HG03175 (cell line): ENCODE results near the gene SERPINI2.

Experiments used
- ATAC-seq: cut with Tn5 transposase; IDR thresholded peaks from one replicate; pipeline ENCODE4 v1.9.1; 2021; ENCODE audit warnings: mild to moderate bottlenecking, moderate library complexity; ENCODE audit not compliant: unreplicated experiment

SERPINI2 gene, protein sequence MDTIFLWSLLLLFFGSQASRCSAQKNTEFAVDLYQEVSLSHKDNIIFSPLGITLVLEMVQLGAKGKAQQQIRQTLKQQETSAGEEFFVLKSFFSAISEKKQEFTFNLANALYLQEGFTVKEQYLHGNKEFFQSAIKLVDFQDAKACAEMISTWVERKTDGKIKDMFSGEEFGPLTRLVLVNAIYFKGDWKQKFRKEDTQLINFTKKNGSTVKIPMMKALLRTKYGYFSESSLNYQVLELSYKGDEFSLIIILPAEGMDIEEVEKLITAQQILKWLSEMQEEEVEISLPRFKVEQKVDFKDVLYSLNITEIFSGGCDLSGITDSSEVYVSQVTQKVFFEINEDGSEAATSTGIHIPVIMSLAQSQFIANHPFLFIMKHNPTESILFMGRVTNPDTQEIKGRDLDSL

GRCh38 chr3:167473863-167474262 lies at the start of gene SERPINI2:
SERPINI2 (minus strand) TSS chr3:167474042; CDS start chr3:167471834, 2,208 bp downstream.
- no peak for ATAC-seq

DNA sequence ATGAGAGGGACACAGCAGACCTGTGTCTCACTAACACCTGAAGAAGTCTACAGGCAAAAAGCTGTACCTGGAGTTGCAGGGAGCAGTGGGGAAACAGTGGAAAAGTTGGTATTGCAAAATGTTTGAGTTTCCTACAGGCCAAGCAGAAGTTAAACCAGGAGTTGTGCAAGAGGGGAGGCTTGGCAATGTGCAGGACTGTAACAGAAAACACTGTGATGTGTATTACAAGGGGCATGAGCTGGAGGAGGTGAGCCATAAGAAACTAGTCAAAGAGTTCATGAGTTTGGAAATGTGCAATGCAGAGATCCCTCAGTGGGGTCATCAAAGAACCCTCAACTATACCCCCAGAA lies 47.1 kb upstream of the SERPINI2 start:
- ATAC-seq = no peak

DNA sequence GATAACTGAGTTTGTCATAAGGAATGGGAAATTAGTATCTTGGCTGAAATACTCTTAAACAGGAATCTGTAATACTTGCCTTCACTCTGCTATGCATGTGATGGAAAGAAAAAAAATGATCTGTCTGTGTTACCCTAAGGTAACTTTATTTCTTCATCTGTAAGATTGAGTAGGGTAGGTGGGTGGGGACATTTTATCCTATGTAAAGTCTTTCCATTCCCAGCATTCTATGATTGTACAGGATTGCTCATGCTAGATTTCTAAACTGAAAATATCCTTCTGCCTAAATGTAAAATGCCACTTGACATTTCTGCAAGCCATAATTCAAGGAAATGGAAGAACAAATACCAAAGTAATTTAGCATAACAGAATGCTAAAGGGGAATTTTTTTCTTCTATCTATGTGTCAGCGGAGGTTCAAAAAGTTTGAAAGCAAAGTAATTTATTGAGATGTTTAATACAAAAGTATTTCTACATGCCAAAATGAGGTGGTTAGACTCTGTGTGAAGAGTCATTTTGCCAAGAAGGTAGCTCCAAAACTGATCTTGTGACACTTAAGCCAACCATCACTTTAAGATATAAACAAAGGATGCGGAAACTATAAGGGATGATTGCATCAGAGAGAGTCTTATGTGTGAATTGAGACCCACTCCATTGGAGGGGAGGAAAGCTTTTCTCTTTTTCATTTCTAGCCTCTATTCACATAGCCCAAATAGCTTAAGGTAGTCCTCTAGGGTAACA lies 46.6 kb upstream of the SERPINI2 start:
- no peak for ATAC-seq

- no peak for ATAC-seq
Observed at GRCh38 chr3:167507954-167508353, 34.1 kb upstream of the SERPINI2 start.

DNA sequence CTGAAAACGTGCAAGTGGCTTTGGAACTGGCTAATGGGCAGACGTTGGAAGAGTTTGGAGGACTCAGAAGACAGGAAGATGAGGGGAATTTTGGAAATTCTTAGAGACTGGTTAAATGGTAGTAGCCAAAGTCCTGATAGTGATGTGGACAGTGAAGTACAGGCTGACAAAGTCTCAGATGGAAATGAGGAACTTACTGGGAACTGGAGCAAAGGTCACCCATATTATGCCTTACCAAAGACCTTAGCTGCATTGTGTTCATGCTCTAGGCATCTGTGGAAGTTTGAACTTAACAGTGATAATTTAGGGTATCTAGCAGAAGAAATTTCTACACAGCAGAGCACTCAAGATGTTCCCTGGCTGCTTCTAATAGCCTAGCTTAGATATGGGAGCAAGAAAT lies 28.6 kb upstream of the SERPINI2 start:
- no peak for ATAC-seq

- no peak for ATAC-seq
Observed at GRCh38 chr3:167501941-167502340, 28.1 kb upstream of the SERPINI2 start.

GRCh38 chr3:167497903-167498302 lies 24.1 kb upstream of the SERPINI2 start:
- no peak for ATAC-seq

DNA sequence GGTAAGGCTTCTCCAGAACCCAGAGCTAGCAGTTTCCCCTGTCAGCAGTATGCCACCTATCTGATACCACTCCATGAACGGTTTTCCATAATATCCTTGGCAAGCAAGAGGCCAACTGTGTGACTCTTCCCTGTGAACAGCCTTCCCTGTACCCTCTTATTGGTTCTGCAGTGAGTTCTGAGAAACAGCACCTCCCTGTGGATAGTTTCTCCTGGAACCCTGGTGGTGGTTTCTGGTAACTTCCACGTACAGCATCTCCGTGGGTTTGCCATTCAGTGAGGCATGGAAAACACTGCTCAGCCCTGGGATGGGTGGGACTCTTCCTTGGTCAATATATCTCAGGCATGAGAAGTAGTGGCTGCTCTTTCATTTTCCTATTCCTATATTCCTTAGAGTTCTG lies 19.4 kb upstream of the SERPINI2 start:
- peak; percentile 44 for ATAC-seq

DNA sequence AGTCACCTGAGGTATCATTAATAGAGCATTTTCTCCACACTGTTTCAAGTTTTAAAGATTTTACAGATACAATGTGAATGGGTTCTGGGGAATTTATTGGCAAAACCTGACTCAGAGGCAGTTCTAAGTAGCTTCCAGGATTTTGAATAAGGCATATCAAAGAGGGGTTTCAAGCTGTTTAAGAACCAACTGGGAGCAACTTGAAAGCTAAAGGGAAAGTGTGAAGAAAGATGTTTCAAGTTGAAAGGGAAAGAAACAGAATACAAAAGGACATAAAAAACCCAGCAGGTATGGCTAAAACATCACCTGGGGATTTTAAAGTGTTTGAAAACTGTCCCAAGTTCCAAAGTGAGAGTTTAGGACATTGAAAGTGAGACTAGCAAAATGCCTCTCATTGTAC lies 17.8 kb upstream of the SERPINI2 start:
- no peak for ATAC-seq

- no peak for ATAC-seq
Observed at GRCh38 chr3:167489571-167489970, 15.7 kb upstream of the SERPINI2 start.

- ATAC-seq = no peak
Observed at GRCh38 chr3:167487556-167487955, 13.7 kb upstream of the SERPINI2 start.

- no peak for ATAC-seq
Observed at GRCh38 chr3:167484551-167484950, 10.7 kb upstream of the SERPINI2 start.

DNA sequence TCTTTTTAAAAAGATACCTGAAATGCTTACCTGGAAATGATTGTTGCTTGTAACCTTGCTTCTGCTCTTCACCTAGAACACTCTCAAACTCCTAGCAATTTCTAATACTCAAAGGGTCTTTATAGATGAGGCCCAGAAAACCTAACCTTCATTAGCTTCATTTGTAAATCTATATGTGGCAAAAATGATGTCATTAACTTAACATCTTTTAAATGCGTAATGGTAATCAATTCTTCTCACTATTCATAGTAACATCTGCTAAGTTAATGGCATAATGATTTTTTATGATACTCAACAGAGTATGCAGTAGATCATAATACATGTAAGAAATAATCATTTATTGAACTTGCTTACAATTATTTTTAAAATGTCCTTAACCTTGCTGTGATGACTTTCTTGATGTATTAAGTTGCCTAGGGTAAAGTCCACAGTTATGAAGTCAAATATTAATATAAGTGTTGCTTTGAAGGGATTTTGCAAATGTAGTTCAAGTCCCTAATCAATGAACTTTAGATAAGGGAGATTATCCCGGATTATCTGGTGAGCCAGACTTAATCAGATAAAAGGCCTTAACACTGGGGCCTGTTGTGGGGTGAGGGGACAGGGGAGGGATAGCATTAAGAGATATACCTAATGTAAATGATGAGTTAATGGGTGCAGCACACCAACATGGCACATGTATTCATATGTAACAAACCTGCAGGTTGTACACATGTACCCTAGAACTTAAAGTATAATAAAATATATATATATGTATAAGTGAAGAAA lies 10.1 kb upstream of the SERPINI2 start:
- ATAC-seq = no peak

DNA sequence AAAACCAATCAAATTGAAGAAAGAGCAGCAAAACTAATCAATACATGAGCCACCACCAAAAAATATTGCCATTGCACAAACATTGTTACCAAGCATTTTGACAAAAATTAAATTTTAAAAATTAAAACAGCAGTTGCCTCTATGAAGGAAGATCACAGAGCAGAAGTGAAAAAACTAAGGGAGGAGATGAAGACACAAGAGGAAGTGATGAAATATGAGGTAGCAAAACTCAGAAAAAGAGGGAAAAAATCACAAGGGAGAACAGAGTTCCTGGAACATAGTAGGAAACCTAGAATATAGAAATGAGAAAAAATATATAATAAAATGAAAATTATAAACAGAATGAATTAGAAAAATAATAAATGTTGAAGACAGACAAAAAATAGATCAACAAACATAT lies 7.3 kb upstream of the SERPINI2 start:
- ATAC-seq = no peak

DNA sequence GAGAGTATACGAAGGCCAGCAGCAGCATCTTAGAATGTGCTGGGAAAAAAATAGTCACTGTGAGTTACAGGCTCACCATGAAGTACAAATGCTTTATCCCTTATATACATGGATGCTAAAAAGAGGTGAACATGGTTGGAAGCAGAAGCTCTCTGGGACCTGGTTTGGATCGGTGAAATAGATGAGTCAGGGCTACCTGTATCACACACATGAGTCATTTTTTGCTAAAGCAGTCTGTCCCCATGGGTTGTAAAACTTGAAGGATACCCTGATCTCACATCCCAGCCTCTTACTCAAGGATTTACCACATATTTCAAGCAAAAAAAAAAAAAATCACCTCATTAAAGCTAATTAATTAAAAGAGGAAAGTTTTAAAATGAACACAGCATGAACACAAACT lies 6.9 kb upstream of the SERPINI2 start:
- no peak for ATAC-seq

DNA sequence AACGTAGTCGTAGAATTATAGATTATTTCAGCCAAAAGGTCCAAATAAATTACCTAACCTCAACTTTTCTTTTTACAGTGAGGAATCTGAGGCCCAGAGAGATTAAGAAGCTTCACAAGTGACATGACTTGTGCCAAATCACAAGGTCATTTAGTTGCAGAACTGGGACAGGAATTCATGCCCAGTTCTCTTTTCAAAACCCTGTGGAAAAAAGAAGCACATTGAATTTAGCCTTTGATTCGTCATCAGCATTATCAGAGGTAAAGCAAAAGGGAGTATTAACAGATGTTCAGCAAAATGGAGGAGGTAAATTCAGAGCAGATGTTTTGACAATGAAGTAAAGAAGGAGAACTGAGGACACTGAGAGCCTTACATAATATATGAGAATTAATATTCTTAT lies 4.5 kb downstream of the SERPINI2 start:
- no peak for ATAC-seq

GRCh38 chr3:167467848-167468611 lies 5.8 kb downstream of the SERPINI2 start:
- ATAC-seq = no peak

DNA sequence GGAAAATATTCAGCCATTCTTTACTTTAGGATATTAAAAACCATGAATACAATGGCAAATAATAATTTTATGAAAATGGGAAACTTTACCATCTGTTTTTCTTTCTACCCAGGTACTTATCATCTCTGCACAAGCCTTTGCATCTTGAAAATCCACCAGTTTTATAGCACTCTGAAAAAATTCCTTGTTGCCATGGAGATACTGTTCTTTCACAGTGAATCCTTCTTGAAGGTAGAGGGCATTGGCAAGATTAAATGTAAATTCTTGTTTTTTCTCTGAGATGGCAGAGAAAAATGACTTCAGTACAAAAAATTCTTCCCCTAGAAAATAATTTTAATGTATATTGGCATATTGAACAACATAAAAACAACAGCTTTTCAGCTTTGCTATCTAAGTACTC lies 6.9 kb downstream of the SERPINI2 start:
- no peak for ATAC-seq

DNA sequence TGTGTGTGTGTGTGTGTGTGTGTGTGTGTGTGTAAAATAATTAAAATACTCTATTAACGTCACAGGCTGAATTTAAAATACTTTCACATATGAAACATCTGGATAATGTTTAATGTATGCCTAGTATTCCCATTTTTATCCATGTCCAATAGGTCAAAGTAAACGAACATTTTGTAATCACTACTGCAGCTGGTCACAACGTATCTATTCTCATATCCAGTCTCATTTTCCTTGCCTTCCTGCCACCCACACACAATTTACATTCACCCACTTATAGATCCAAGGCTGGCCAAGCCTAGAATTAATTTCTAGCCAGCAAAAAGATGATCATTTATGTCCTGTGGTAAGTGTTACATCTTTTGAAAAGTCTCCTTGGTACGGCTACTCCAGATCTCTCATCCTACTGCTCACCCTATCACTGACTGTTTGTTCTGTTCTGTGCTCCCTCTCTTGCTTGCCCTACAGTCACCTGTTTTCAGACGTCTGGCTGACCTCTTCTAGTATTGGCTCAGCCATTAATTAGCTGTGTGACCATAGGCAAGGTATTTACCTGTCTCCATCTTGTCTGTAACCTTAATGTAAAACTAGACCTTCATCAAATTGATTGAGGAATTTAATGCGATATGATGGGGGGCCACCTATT lies 17.6 kb downstream of the SERPINI2 start:
- ATAC-seq = no peak

- no peak for ATAC-seq
Observed at GRCh38 chr3:167453815-167454214, 20.0 kb downstream of the SERPINI2 start.
